RPMI7951 (cell line): ENCODE measurements around the gene CTSH. TPM values are rescaled to one million over a fixed set of nuclear protein-coding genes. Genes with fewer than 3 reads are reported as not detected.
A peak's percentile ranks its signal among the peaks of the same experiment; 100 is the strongest.
"Not testable (repeated sequence)": the region's sequence is repeated elsewhere in the genome, so short reads cannot be mapped to it uniquely, and the experiment has no call there.

Experiments used
- DNase-seq: peaks from one replicate; pipeline ENCODE4 v3.0.0-alpha.2; 2012; ENCODE audit warnings: low read depth
- total RNA-seq: library from RNA; depleted of rRNA; stranded (reverse); fragments of >200 nt; shearing (Covaris generic); gene quantifications from 2 replicates; pipeline ENCODE4 v1.2.3, GENCODE V29; 2014; rRNA removed

Gene CTSH
- total RNA-seq, 1 experiment from 2014 or later = 57.9 TPM

GRCh38 chr15:78889000-78889399, 55.8 kb downstream of the CTSH start:
- no peak for DNase-seq

- no peak for DNase-seq
Observed at GRCh38 chr15:78881681-78882080, 63.2 kb downstream of the CTSH start.

GRCh38 chr15:78880813-78881212, 64.0 kb downstream of the CTSH start:
- no peak for DNase-seq

- peak; percentile 55 for DNase-seq
Observed at GRCh38 chr15:78880242-78880533, 64.7 kb downstream of the CTSH start.

- peak; percentile 16 for DNase-seq
Observed at GRCh38 chr15:78879517-78880241, 65.2 kb downstream of the CTSH start.

- peak; percentile 47 for DNase-seq
Observed at GRCh38 chr15:78878356-78878755, 66.5 kb downstream of the CTSH start.

- not testable (repeated sequence) for DNase-seq
Observed at GRCh38 chr15:78876954-78877353, 67.9 kb downstream of the CTSH start.

- DNase-seq = peak; percentile 16
Observed at GRCh38 chr15:78875107-78875914, 69.5 kb downstream of the CTSH start.

- DNase-seq = peak; percentile 16
Observed at GRCh38 chr15:78873793-78874765, 70.8 kb downstream of the CTSH start.

GRCh38 chr15:78872972-78873792, 71.7 kb downstream of the CTSH start:
- DNase-seq = peak; percentile 95

- peak; percentile 96 for DNase-seq
Observed at GRCh38 chr15:78872155-78872971, 72.5 kb downstream of the CTSH start, which contains the start of gene MORF4L1. Gene MORF4L1, plus strand, starts transcription at chr15:78872890. Its CDS starts 128 bp downstream, at chr15:78873018.

GRCh38 chr15:78871483-78872127, 73.2 kb downstream of the CTSH start:
- DNase-seq = not testable (repeated sequence)

Other genes starting within 250 kb of the CTSH start
- gene ADAMTS7, start 133.6 kb downstream of the CTSH start, total RNA-seq = 6.8 and 9.7 TPM in 2 replicates
- 354 and 358 TPM in 2 replicates for gene MORF4L1, start 72.2 kb downstream of the CTSH start, total RNA-seq
- gene RASGRF1, start 145.7 kb upstream of the CTSH start, total RNA-seq = 7.5 and 8.7 TPM in 2 replicates